ENCODE data around the gene C1QTNF6. TPM values are rescaled to one million over a fixed set of nuclear protein-coding genes. Genes with fewer than 3 reads are reported as not detected.

The C1QTNF6 gene
- polyA plus RNA-seq, 2 of the 4 experiments (the other 2 are of a cell fraction): 18.6 to 24.5 TPM

- POLR2A ChIA-PET: no interaction called here
- no peak for TF ChIP-seq FOSL2 (IDR thresholded peaks at IDR 0.05)
- TF ChIP-seq FOSL2 (CRISPR knock-in tag; IDR thresholded peaks at IDR 0.05): peak; percentile 44
- TF ChIP-seq KDM5A (IDR thresholded peaks at IDR 0.05): no peak
- TF ChIP-seq BHLHE40 (IDR thresholded peaks at IDR 0.05; ENCODE audit: low read depth, low read length): no peak
- TF ChIP-seq, protein P1, sequence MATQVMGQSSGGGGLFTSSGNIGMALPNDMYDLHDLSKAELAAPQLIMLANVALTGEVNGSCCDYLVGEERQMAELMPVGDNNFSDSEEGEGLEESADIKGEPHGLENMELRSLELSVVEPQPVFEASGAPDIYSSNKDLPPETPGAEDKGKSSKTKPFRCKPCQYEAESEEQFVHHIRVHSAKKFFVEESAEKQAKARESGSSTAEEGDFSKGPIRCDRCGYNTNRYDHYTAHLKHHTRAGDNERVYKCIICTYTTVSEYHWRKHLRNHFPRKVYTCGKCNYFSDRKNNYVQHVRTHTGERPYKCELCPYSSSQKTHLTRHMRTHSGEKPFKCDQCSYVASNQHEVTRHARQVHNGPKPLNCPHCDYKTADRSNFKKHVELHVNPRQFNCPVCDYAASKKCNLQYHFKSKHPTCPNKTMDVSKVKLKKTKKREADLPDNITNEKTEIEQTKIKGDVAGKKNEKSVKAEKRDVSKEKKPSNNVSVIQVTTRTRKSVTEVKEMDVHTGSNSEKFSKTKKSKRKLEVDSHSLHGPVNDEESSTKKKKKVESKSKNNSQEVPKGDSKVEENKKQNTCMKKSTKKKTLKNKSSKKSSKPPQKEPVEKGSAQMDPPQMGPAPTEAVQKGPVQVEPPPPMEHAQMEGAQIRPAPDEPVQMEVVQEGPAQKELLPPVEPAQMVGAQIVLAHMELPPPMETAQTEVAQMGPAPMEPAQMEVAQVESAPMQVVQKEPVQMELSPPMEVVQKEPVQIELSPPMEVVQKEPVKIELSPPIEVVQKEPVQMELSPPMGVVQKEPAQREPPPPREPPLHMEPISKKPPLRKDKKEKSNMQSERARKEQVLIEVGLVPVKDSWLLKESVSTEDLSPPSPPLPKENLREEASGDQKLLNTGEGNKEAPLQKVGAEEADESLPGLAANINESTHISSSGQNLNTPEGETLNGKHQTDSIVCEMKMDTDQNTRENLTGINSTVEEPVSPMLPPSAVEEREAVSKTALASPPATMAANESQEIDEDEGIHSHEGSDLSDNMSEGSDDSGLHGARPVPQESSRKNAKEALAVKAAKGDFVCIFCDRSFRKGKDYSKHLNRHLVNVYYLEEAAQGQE (IDR thresholded peaks at IDR 0.05): 0 out of 2 replicates have a peak, but pooled peaks have one; percentile 26
- no peak for TF ChIP-seq FOXS1 (CRISPR knock-in tag; IDR thresholded peaks at IDR 0.05)
- 0 out of 2 replicates have a peak, but pooled peaks have one; percentile 18 for TF ChIP-seq PBX3 (IDR thresholded peaks at IDR 0.05)
- CTCF ChIA-PET: interaction anchor here (0.5 to 4.6 kb wide), 5 partner anchors 16 to 31 kb away, joined by 3 to 30 read pairs (median 3); no protein-coding TSS in a partner anchor
- H3K9me3 ChIP-seq: no peaks in the 10 kb centered on the region
- peak overlapping the region; percentile 46 for H3K4me2 ChIP-seq
- H3K4me1 ChIP-seq: peaks cover 26% of the 10 kb centered on the region
- DNase-seq (ENCODE audit: low read depth in 1 of 2, low spot score in 1 of 2) (peak; percentile 41 to 47), FAIRE-seq (no peak), ATAC-seq (peak; percentile 40 to 73; a peak in 4 of 6 replicates)
- no peak overlapping the region for H3K4me3 ChIP-seq
- WGBS (ENCODE audit: missing lambda C conversion rate): 45% methylated on average over 4 of the region's 7 CpGs
- peak overlapping the region; percentile 55 to 81 for H3K27ac ChIP-seq
Measured at GRCh38 chr22:37229012-37229804, 41.2 kb upstream of the C1QTNF6 start.

- 0 out of 6 replicates have a peak, but pooled peaks of 1 of the 2 experiments have one; percentile 8 for ATAC-seq
Measured at GRCh38 chr22:37228106-37229011, 40.3 kb upstream of the C1QTNF6 start.

More at GRCh38 chr22:37228106-37229011, 40.3 kb upstream of the C1QTNF6 start:
- H3K4me1 ChIP-seq: peaks cover 26% of the 10 kb centered on the region
- no peak for DNase-seq (ENCODE audit: low read depth in 1 of 2, low spot score in 1 of 2)
- ChIA-PET POLR2A (no interaction called here), CTCF (interaction anchor here (0.8 to 4.6 kb wide), 5 partner anchors 17 to 32 kb away, joined by 3 to 30 read pairs (median 4); no protein-coding TSS in a partner anchor)
- H3K4me2 ChIP-seq: peak overlapping the region; percentile 46
- no peak for FAIRE-seq
- no peak overlapping the region for H3K4me3 ChIP-seq
- TF ChIP-seq, protein P2, sequence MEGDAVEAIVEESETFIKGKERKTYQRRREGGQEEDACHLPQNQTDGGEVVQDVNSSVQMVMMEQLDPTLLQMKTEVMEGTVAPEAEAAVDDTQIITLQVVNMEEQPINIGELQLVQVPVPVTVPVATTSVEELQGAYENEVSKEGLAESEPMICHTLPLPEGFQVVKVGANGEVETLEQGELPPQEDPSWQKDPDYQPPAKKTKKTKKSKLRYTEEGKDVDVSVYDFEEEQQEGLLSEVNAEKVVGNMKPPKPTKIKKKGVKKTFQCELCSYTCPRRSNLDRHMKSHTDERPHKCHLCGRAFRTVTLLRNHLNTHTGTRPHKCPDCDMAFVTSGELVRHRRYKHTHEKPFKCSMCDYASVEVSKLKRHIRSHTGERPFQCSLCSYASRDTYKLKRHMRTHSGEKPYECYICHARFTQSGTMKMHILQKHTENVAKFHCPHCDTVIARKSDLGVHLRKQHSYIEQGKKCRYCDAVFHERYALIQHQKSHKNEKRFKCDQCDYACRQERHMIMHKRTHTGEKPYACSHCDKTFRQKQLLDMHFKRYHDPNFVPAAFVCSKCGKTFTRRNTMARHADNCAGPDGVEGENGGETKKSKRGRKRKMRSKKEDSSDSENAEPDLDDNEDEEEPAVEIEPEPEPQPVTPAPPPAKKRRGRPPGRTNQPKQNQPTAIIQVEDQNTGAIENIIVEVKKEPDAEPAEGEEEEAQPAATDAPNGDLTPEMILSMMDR (IDR thresholded peaks at IDR 0.05): no peak
- TF ChIP-seq RAD21 (conservative IDR thresholded peaks at IDR 0.05 in 1 of 2, IDR thresholded peaks at IDR 0.05 in 1 of 2): no peak
- no peak for TF ChIP-seq JUN (IDR thresholded peaks at IDR 0.05)
- TF ChIP-seq SREBF2 (IDR thresholded peaks at IDR 0.05): no peak
- TF ChIP-seq EP300 (IDR thresholded peaks at IDR 0.05): no peak
- no peak for TF ChIP-seq CBX8 (IDR thresholded peaks at IDR 0.05)
- no peak for TF ChIP-seq RCOR1 (IDR thresholded peaks at IDR 0.05; ENCODE audit: low read depth, low read length)
- no peak for TF ChIP-seq ZFP36 (IDR thresholded peaks at IDR 0.05; ENCODE audit: borderline replicate concordance, partially characterized antibody)
- no peak for TF ChIP-seq FOSL2 (IDR thresholded peaks at IDR 0.05)
- TF ChIP-seq FOSL2 (CRISPR knock-in tag; IDR thresholded peaks at IDR 0.05): no peak
- TF ChIP-seq MAFK (IDR thresholded peaks at IDR 0.05; ENCODE audit: partially characterized antibody): no peak
- H3K9me3 ChIP-seq: no peaks in the 10 kb centered on the region
- peak overlapping the region; percentile 55 to 81; a peak in 4 of 6 replicates for H3K27ac ChIP-seq
- 71% methylated on average over 14 of the region's 20 CpGs for WGBS (ENCODE audit: missing lambda C conversion rate)

Data from A549 (cell line).